Upper lobe of left lung (tissue), 6 donors: ENCODE data around the gene GADL1. TPM values are rescaled to one million over a fixed set of nuclear protein-coding genes. Genes with fewer than 3 reads are reported as not detected.

ENCODE experiments used
- ATAC-seq, 2 donors: fragments of 200-7000 bp; cut with Tn5 transposase; one replicate each; pipeline ENCODE4 v1.9.1; 2022; ENCODE audit warnings: mild to moderate bottlenecking in 2 of 2, moderate library complexity in 2 of 2; ENCODE audit not compliant: low FRiP score in 2 of 2
- DNase-seq, 2 donors: peaks; one replicate each; pipeline ENCODE4 v3.0.0-alpha.2; 2019 to 2020
- H3K27ac ChIP-seq, 4 donors: fragments of 200-600 bp; sonication (generic); one replicate each; pipeline ENCODE4 v1.5.1; 2016 to 2019
- H3K27me3 ChIP-seq, 4 donors: fragments of 200-600 bp; sonication (generic); one replicate each; pipeline ENCODE4 v1.5.1; 2017 to 2019
- H3K36me3 ChIP-seq, 4 donors: fragments of 200-600 bp; sonication (generic); one replicate each; pipeline ENCODE4 v1.5.1; 2016 to 2019
- H3K4me1 ChIP-seq, 4 donors: fragments of 200-600 bp; sonication (generic); one replicate each; pipeline ENCODE4 v1.5.1; 2018 to 2019
- H3K4me3 ChIP-seq, 4 donors: fragments of 200-600 bp; sonication (generic); one replicate each; pipeline ENCODE4 v1.5.1; 2017 to 2019; ENCODE audit warnings: mild to moderate bottlenecking in 2 of 4, moderate library complexity in 1 of 4
- H3K9me3 ChIP-seq, 4 donors: fragments of 200-600 bp; sonication (generic); one replicate each; pipeline ENCODE4 v1.5.1; 2018 to 2019
- CTCF ChIP-seq, 6 experiments: fragments of 450-650 bp in 4 of 6; fragments of 200-600 bp in 2 of 6; sonication (generic) in 2 of 6; IDR thresholded peaks; one replicate each; pipeline ENCODE4 v1.5.1; 2016 to 2019; ENCODE audit warnings: antibody characterized with exemption in 6 of 6
- EP300 ChIP-seq, 4 donors: sonication (generic); formaldehyde crosslinking; IDR thresholded peaks; one replicate each; pipeline ENCODE4 v1.5.1; 2017; ENCODE audit warnings: antibody characterized with exemption in 4 of 4, control low read depth in 2 of 4
- POLR2A ChIP-seq, 4 donors: fragments of 450-650 bp; IDR thresholded peaks; one replicate each; pipeline ENCODE4 v1.5.1; 2016 to 2017; ENCODE audit warnings: antibody characterized with exemption in 4 of 4, mild to moderate bottlenecking in 2 of 4
- POLR2AphosphoS5 ChIP-seq, 2 donors: sonication (generic); formaldehyde crosslinking; IDR thresholded peaks; one replicate each; pipeline ENCODE4 v1.5.1; 2017; ENCODE audit warnings: antibody characterized with exemption in 2 of 2
- WGBS, 2 donors: methylation state at CpG; one replicate each; pipeline ENCODE4 v1.1.5; 2017 to 2018; 5-methylcytosine and 5-hydroxymethylcytosine counted together
- total RNA-seq, 6 donors: library from RNA; depleted of rRNA in 4 of 6; stranded (reverse); fragments of >200 nt in 4 of 6; gene quantifications; one replicate each; pipeline versions ENCODE4 v1.1.0 to v1.2.1, GENCODE V29; 2016 to 2021
- donor health status: DM: no; HTN: no; CAD: no; lungs with moderate emphysema.
- donor health status: DM: no; HTN: yes; CAD: no; lungs with severe emphysema.

GADL1 gene
- total RNA-seq, 6 donors from 2014 or later: 0.07 TPM; not detected in 5

- no peak overlapping the region for H3K4me3 ChIP-seq
- TF ChIP-seq POLR2A (IDR thresholded peaks at IDR 0.05) (no peak), EP300 (IDR thresholded peaks at IDR 0.05) (no peak), CTCF (IDR thresholded peaks at IDR 0.05) (no peak), POLR2AphosphoS5 (IDR thresholded peaks at IDR 0.05) (no peak)
- H3K9me3 ChIP-seq: no peaks in the 10 kb centered on the region
- DNase-seq (no peak), ATAC-seq (no peak)
- H3K4me1 ChIP-seq: peaks cover 7 to 31% (median 27%) of the 10 kb centered on the region in 4 donors
- H3K27ac ChIP-seq: no peak overlapping the region
- H3K27me3 ChIP-seq: no peaks in the 10 kb centered on the region
- WGBS, 2 donors: 87 to 91% methylated on average over 6 of the region's 6 CpGs
- peaks cover 18 to 75% (median 27%) of the 10 kb centered on the region in 4 donors for H3K36me3 ChIP-seq
These were observed 199.0 kb downstream of the GADL1 start for GRCh38 chr3:30695302-30696061.

- DNase-seq: no peak
- H3K36me3 ChIP-seq: peaks cover 19 to 79% (median 29%) of the 10 kb centered on the region in 4 donors
- WGBS, 2 donors: 90 to 92% methylated on average over 3 of the region's 3 CpGs
- no peak for ATAC-seq
- no peaks in the 10 kb centered on the region for H3K27me3 ChIP-seq
- no peak overlapping the region for H3K4me3 ChIP-seq
- H3K27ac ChIP-seq: no peak overlapping the region
- H3K4me1 ChIP-seq: peaks cover 14 to 39% (median 34%) of the 10 kb centered on the region in 4 donors
- no peaks in the 10 kb centered on the region for H3K9me3 ChIP-seq
- TF ChIP-seq POLR2A (IDR thresholded peaks at IDR 0.05): no peak
- no peak for TF ChIP-seq EP300 (IDR thresholded peaks at IDR 0.05)
- TF ChIP-seq CTCF (IDR thresholded peaks at IDR 0.05): no peak
- no peak for TF ChIP-seq POLR2AphosphoS5 (IDR thresholded peaks at IDR 0.05)
These were observed 199.8 kb downstream of the GADL1 start for GRCh38 chr3:30694668-30695067.

- Histone ChIP-seq H3K36me3 (peaks cover 19 to 79% (median 29%) of the 10 kb centered on the region in 4 donors), H3K27ac (no peak overlapping the region)
These were observed 200.3 kb downstream of the GADL1 start for GRCh38 chr3:30694148-30694547.

GRCh38 chr3:30693470-30694120 lies 200.9 kb downstream of the GADL1 start:
- DNase-seq (peak in 1 of 2 donors; percentile 41), ATAC-seq (peak; percentile 84 to 88)
- no peaks in the 10 kb centered on the region for H3K27me3 ChIP-seq
- H3K4me3 ChIP-seq: no peak overlapping the region
- no peaks in the 10 kb centered on the region for H3K9me3 ChIP-seq
- 5 to 7% methylated on average over 2 of the region's 2 CpGs for WGBS, 2 donors
- H3K27ac ChIP-seq: peak overlapping the region in 1 of 4 donors; percentile 80
- H3K36me3 ChIP-seq: peaks cover 23 to 84% (median 31%) of the 10 kb centered on the region in 4 donors
- peaks cover 25 to 49% (median 44%) of the 10 kb centered on the region in 4 donors for H3K4me1 ChIP-seq
- TF ChIP-seq CTCF (IDR thresholded peaks at IDR 0.05): peak; percentile 62 to 86 (median 78)
- no peak for TF ChIP-seq POLR2AphosphoS5 (IDR thresholded peaks at IDR 0.05)
- no peak for TF ChIP-seq POLR2A (IDR thresholded peaks at IDR 0.05)

More at GRCh38 chr3:30694148-30694547, 200.3 kb downstream of the GADL1 start:
- peaks cover 19 to 44% (median 39%) of the 10 kb centered on the region in 4 donors for H3K4me1 ChIP-seq
- no peak overlapping the region for H3K4me3 ChIP-seq
- no peak for DNase-seq
- H3K9me3 ChIP-seq: no peaks in the 10 kb centered on the region
- no peaks in the 10 kb centered on the region for H3K27me3 ChIP-seq
- 79 to 81% methylated on average over 3 of the region's 3 CpGs for whole genome bisulfite sequencing, 2 donors
- no peak for TF ChIP-seq POLR2AphosphoS5 (IDR thresholded peaks at IDR 0.05)
- TF ChIP-seq CTCF (IDR thresholded peaks at IDR 0.05): no peak
- no peak for TF ChIP-seq EP300 (IDR thresholded peaks at IDR 0.05)
- no peak for TF ChIP-seq POLR2A (IDR thresholded peaks at IDR 0.05)
- ATAC-seq: no peak
